D721Med (cell line): ENCODE data around the gene NUAK2.

Experiments
- DNase-seq: peaks from one replicate; pipeline ENCODE4 v3.0.0; 2011; ENCODE audit warnings: low spot score; ENCODE audit not compliant: insufficient read length
- FAIRE-seq: peaks from 2 replicates; lab custom pipeline; 2011; peaks lifted over from hg19 to GRCh38; lab: Jason Lieb, UNC
- TF ChIP-seq, protein P1 (sequence below): IDR thresholded peaks from 2 replicates; pipeline ENCODE4 v1.5.1; 2012; ENCODE audit warnings: mild to moderate bottlenecking, control low read depth; ENCODE audit not compliant: insufficient read depth; ENCODE audit errors: missing control alignments

NUAK2 gene

DNA sequence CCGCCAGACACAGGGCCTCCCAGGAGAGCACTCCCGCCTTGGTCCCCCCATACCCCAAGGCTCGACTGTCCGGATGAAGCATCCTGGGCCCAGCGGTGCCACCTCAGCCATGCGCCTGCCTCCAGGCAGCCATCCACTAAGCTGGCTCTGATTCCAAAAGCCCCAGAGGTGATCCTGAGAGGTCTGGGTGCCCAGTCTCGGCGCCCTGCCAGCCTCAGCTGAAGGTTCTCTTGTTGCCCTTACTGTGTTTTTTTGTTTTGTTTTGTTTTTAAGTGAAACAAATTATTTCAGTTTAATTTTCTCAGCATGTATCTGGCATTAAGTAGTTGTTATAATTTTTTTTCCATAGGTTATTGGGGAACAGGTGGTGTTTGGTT is 44.9 kb downstream of the NUAK2 start:
- FAIRE-seq (no peak), DNase-seq (no peak)
- TF ChIP-seq, protein P1, sequence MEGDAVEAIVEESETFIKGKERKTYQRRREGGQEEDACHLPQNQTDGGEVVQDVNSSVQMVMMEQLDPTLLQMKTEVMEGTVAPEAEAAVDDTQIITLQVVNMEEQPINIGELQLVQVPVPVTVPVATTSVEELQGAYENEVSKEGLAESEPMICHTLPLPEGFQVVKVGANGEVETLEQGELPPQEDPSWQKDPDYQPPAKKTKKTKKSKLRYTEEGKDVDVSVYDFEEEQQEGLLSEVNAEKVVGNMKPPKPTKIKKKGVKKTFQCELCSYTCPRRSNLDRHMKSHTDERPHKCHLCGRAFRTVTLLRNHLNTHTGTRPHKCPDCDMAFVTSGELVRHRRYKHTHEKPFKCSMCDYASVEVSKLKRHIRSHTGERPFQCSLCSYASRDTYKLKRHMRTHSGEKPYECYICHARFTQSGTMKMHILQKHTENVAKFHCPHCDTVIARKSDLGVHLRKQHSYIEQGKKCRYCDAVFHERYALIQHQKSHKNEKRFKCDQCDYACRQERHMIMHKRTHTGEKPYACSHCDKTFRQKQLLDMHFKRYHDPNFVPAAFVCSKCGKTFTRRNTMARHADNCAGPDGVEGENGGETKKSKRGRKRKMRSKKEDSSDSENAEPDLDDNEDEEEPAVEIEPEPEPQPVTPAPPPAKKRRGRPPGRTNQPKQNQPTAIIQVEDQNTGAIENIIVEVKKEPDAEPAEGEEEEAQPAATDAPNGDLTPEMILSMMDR = no peak

DNA sequence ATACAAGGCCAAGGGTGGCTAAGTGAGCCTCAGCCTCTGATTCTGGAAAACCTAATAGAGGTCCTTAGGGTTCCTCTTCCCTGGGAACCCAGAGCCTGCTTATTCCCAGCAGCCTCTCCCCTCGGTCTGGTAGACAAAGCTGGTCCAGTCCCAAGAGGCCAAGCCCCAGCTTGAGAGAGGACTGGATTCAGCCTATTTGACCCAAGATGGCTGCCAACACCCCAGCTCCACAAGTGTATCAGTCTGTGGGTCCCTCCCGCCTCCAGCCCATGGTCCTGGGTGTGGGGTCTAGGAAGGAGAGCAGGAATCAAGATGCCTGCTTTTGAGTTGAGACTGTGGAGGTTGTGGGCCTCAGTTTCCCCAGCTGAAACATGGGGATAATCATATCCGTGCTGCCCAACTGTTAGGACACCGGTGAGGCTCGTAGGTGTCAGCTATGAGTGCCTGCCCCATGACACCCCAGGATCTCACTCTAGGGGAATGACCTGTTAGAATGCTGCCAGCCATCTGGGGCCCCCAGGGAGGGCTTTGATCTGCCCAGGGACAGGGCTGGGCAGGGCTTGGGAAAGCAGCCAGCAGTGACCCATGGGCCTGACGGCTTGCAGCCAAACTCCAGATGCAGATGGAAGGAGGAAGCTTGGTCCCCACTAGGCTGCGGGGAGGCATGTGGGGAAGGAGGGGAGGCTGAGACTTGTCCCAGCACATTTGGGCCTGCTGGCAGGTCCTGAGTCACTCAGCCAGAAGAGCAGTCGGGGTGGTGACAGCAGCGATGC is 45.4 kb downstream of the NUAK2 start:
- DNase-seq (no peak), FAIRE-seq (no peak)

DNA sequence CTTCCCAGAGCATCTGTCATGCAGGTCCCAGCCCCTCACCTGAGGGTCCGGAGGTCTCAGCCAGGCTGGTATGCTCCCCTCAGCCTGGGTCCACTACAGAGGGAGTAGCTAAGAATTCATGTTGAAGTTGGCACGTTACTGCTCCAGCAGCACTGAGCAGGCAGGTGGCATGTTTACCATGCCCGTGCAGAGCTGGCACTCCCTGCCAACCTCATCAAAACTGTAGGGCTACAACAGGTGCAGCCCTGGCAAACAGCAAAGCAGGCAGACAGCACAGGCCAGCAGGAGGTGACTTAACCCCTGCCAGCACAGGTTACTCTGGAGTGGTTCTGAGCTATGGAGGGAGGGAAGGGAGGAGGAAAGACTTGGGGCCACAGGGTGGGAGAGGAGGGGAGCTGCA is 46.4 kb downstream of the NUAK2 start:
- no peak for DNase-seq
- TF ChIP-seq, protein P1 = no peak
- FAIRE-seq = no peak

More for the DNA sequence above, 45.4 kb downstream of the NUAK2 start:
- TF ChIP-seq, protein P1 = no peak

DNA sequence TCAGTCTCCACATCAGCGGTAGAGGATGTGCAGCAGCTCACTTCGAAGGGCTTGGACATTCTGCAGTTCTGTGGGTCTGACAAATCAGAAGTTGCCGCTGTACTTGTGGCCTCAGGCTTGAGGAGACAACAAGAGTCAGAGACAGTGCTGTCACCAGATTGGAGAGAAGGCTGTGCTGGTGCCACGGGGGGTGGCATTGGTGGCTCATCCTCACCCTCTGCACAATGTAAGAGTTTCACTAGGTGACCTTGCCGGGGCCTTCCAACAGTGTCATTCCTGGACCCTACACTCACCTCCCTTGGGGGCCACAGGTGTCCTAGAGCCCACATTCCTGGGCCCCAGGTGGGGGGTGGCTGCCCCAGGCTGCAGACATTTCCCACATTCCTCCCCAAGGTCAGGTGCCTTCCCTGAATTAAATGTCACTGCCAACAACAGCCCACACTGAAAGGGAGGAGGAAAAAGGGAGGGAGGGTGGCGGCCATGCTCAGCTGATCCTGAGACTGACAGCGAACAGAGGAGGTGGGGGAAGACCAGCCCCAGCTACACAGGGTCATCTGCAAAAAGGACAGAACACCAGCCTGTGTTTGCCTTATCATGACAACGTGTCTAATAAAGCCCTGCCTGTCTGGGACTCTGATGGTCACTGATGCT is 47.4 kb downstream of the NUAK2 start:
- DNase-seq = no peak
- FAIRE-seq = no peak
- TF ChIP-seq, protein P1 = no peak

DNA sequence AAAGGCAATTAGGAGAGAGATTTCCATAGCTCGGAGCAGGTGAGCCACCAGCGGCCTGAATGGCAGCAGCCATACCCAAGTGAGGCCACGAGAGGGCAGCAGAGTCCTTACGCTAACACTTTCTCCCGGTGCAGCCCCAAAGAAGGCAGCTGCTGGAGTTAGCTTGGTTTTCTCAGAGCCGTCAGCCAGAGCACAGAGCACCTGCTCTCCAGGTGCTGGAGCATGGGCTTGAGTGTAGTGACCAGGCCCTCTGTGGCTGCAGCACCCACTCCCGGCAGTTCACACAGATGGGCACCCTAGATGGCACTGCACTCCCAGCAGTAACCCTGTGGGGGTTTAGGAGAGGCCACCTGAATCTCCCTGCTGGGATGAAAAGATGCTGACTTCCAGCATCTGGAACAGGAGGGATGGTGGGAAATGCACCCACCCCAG is 48.0 kb downstream of the NUAK2 start:
- peak; percentile 97 for DNase-seq
- TF ChIP-seq, protein P1 = peak; percentile 99
- peak; percentile 48 for FAIRE-seq

DNA sequence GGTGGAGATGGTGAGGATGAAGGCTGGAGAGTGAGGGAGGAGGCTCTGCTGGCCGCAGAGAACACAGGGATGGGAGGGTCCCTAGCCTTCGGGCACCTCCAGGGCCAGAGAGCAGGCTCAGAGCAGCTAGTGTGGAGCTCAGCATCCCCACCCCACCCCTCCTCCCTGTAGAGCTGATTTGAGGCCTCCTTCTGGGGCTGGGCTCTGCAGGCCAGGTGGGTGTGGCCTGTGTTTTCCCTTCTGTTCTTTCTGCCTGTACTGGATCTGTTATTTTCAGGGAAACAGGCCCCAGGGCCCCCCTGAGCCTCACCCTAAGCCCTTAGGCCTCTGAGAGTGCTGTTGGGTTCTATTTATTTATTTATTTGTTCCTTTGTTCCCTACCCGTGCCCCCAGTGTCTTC is 49.0 kb downstream of the NUAK2 start:
- TF ChIP-seq, protein P1 = no peak
- no peak for DNase-seq
- no peak for FAIRE-seq

DNA sequence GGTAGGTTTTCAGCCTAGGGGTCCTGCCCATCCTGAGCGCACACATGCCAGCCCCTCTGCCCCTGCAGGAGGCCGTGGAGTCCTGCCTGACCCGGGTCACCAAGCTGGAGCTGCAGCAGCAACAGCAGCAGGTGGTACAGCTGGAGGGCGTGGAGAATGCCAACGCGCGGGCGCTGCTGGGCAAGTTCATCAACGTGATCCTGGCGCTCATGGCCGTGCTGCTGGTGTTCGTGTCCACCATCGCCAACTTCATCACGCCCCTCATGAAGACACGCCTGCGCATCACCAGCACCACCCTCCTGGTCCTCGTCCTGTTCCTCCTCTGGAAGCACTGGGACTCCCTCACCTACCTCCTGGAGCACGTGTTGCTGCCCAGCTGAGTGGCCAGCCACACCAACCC is 49.8 kb downstream of the NUAK2 start:
- FAIRE-seq (no peak), DNase-seq (no peak)
- TF ChIP-seq, protein P1 = no peak
